Measurements from ENCODE around the gene BAX. TPM values are rescaled to one million over a fixed set of nuclear protein-coding genes. Genes with fewer than 3 reads are reported as not detected.

The BAX gene
- total RNA-seq, 1 experiment from 2014 or later: 103 TPM

DNA sequence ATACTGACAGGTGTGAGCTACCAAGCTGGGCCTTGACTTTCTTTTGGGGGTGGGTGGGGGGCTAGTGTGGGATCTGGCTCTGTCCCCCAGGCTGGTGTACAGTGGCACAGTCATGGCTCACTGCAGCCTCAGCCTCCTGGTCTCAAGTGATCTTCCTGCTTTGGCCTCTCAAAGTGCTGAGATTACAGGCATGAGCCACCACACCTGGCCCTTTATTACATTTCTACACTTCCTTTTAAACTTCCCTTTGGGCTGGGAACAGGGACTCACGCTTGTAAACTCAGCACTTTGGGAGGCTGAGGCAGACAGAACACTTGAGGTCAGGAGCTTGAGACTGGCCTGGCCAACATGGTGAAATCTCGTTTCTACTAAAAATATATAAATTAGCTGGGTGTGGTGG, 22.4 kb downstream of the BAX start:
- TF ChIP-seq EZH2 (IDR thresholded peaks at IDR 0.05; ENCODE audit: borderline replicate concordance, low read depth, low read length, poor library complexity, severe bottlenecking): no peak
- TF ChIP-seq, protein P1, sequence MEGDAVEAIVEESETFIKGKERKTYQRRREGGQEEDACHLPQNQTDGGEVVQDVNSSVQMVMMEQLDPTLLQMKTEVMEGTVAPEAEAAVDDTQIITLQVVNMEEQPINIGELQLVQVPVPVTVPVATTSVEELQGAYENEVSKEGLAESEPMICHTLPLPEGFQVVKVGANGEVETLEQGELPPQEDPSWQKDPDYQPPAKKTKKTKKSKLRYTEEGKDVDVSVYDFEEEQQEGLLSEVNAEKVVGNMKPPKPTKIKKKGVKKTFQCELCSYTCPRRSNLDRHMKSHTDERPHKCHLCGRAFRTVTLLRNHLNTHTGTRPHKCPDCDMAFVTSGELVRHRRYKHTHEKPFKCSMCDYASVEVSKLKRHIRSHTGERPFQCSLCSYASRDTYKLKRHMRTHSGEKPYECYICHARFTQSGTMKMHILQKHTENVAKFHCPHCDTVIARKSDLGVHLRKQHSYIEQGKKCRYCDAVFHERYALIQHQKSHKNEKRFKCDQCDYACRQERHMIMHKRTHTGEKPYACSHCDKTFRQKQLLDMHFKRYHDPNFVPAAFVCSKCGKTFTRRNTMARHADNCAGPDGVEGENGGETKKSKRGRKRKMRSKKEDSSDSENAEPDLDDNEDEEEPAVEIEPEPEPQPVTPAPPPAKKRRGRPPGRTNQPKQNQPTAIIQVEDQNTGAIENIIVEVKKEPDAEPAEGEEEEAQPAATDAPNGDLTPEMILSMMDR (conservative IDR thresholded peaks at IDR 0.05; ENCODE audit: low read depth, low read length): no peak
- intact Hi-C loops (cut with micrococcal nuclease; ENCODE audit: unreplicated experiment): no loop called here
- ChIA-PET POLR2A (ENCODE audit: low non-redundant PET) (no interaction called here), CTCF (no interaction called here)
- no peaks in the 10 kb centered on the region for H3K27me3 ChIP-seq (replicated peaks; ENCODE audit: insufficient read depth, low read depth, low read length, poor library complexity)
- peaks cover 26% of the 10 kb centered on the region for H3K36me3 ChIP-seq (ENCODE audit: insufficient read depth, low read length, poor library complexity, severe bottlenecking)
- H3K4me1 ChIP-seq (ENCODE audit: insufficient read depth, low read length, poor library complexity, severe bottlenecking): no peaks in the 10 kb centered on the region
- BruUV-seq (replicated peaks): no TSS peak
- no peak for DNase-seq (ENCODE audit: low spot score)
- no peaks in the 10 kb centered on the region for H3K9me3 ChIP-seq (ENCODE audit: low read depth, low read length, poor library complexity, severe bottlenecking)
- no peak overlapping the region for H3K4me3 ChIP-seq (ENCODE audit: low read depth, low read length, poor library complexity, severe bottlenecking)
- H3K27ac ChIP-seq (ENCODE audit: low read depth, low read length, poor library complexity, severe bottlenecking): no peak overlapping the region

DNA sequence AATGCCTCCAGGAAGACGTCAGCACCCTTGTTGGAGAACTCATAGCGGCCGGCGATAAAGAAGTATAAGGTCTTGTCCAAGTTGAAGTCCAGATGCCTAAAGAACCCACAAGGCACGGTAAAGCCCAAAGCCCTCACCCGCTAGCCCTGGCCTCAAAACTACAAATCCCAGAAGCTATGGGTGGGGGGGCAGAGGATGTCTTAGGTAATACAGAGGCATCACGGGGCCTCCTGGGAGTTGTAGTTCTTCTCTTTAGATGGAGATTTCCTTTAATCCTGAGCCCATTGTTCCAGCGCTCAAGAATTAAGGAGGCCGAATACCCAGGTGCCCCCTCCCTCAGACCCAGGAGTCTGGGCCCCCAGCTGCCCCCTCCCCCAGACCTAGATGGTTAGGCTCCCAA, 27.6 kb downstream of the BAX start:
- intact Hi-C loops (cut with micrococcal nuclease; ENCODE audit: unreplicated experiment): no loop called here
- Histone ChIP-seq H3K4me3 (ENCODE audit: low read depth, low read length, poor library complexity, severe bottlenecking) (no peak overlapping the region), H3K36me3 (ENCODE audit: insufficient read depth, low read length, poor library complexity, severe bottlenecking) (peaks cover 44% of the 10 kb centered on the region), H3K9me3 (ENCODE audit: low read depth, low read length, poor library complexity, severe bottlenecking) (no peaks in the 10 kb centered on the region), H3K4me1 (ENCODE audit: insufficient read depth, low read length, poor library complexity, severe bottlenecking) (no peaks in the 10 kb centered on the region), H3K27me3 (replicated peaks; ENCODE audit: insufficient read depth, low read depth, low read length, poor library complexity) (no peaks in the 10 kb centered on the region), H3K27ac (ENCODE audit: low read depth, low read length, poor library complexity, severe bottlenecking) (no peak overlapping the region)
- no peak for DNase-seq (ENCODE audit: low spot score)
- ChIA-PET POLR2A (ENCODE audit: low non-redundant PET) (no interaction called here), CTCF (interaction anchor here (1.2 to 1.8 kb wide), 2 partner anchors 11 to 15 kb away, joined by 3 to 5 read pairs; partner anchors contain the start of genes GYS1 and RUVBL2)
- TF ChIP-seq, protein P1 (conservative IDR thresholded peaks at IDR 0.05; ENCODE audit: low read depth, low read length): no peak
- TF ChIP-seq EZH2 (IDR thresholded peaks at IDR 0.05; ENCODE audit: borderline replicate concordance, low read depth, low read length, poor library complexity, severe bottlenecking): no peak
- BruUV-seq (replicated peaks): no TSS peak

DNA sequence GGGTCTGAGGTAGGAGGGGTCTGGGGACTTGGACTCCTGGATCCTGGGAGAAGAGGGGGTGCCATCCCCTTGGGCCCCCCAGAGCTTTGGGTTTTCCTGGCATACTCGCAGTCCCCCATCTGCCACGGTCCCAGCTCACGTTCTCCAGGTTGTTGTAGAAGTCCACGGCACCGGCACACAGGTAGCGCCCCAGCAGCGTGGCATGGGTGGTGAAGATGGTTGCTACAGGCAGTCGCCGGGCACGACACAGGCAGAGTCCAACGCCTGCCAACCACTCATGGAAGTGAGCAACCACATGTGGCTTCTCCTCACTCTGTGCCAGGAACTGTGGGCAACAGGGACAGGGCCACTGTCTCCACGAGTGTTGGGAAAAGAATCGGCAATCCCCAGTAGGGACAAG, 31.0 kb downstream of the BAX start:
- H3K27me3 ChIP-seq (replicated peaks; ENCODE audit: insufficient read depth, low read depth, low read length, poor library complexity): no peaks in the 10 kb centered on the region
- no peak overlapping the region for H3K27ac ChIP-seq (ENCODE audit: low read depth, low read length, poor library complexity, severe bottlenecking)
- no peaks in the 10 kb centered on the region for H3K4me1 ChIP-seq (ENCODE audit: insufficient read depth, low read length, poor library complexity, severe bottlenecking)
- H3K9me3 ChIP-seq (ENCODE audit: low read depth, low read length, poor library complexity, severe bottlenecking): no peaks in the 10 kb centered on the region
- no peak for TF ChIP-seq EZH2 (IDR thresholded peaks at IDR 0.05; ENCODE audit: borderline replicate concordance, low read depth, low read length, poor library complexity, severe bottlenecking)
- TF ChIP-seq, protein P1 (conservative IDR thresholded peaks at IDR 0.05; ENCODE audit: low read depth, low read length): no peak
- POLR2A ChIA-PET (ENCODE audit: low non-redundant PET): no interaction called here
- no peak for DNase-seq (ENCODE audit: low spot score)
- no peak overlapping the region for H3K4me3 ChIP-seq (ENCODE audit: low read depth, low read length, poor library complexity, severe bottlenecking)
- H3K36me3 ChIP-seq (ENCODE audit: insufficient read depth, low read length, poor library complexity, severe bottlenecking): peaks cover 44% of the 10 kb centered on the region
- BruUV-seq (replicated peaks): no TSS peak
- CTCF ChIA-PET: interaction anchor here (0.6 kb wide), 1 partner anchor 23 kb away, joined by 3 read pairs; no protein-coding TSS in a partner anchor
- intact Hi-C loops (cut with micrococcal nuclease; ENCODE audit: unreplicated experiment): no loop called here

Data from A673 (cell line).